Measurements from ENCODE around the gene UBN1.

The UBN1 gene

GRCh38 chr16:4801051-4801961 lies 46.0 kb upstream of the UBN1 start:
- TF ChIP-seq, protein P1, sequence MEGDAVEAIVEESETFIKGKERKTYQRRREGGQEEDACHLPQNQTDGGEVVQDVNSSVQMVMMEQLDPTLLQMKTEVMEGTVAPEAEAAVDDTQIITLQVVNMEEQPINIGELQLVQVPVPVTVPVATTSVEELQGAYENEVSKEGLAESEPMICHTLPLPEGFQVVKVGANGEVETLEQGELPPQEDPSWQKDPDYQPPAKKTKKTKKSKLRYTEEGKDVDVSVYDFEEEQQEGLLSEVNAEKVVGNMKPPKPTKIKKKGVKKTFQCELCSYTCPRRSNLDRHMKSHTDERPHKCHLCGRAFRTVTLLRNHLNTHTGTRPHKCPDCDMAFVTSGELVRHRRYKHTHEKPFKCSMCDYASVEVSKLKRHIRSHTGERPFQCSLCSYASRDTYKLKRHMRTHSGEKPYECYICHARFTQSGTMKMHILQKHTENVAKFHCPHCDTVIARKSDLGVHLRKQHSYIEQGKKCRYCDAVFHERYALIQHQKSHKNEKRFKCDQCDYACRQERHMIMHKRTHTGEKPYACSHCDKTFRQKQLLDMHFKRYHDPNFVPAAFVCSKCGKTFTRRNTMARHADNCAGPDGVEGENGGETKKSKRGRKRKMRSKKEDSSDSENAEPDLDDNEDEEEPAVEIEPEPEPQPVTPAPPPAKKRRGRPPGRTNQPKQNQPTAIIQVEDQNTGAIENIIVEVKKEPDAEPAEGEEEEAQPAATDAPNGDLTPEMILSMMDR (conservative IDR thresholded peaks at IDR 0.05; ENCODE audit: control insufficient read depth, insufficient read depth, low read depth, low read length): no peak
- no peak for DNase-seq (ENCODE audit: low read depth)
- H3K4me3 ChIP-seq (ENCODE audit: control insufficient read depth, low read depth, low read length): peak overlapping the region; percentile 62

GRCh38 chr16:4801962-4802658 lies 45.2 kb upstream of the UBN1 start, which contains the start of gene ROGDI:
Gene ROGDI (minus strand): TSS chr16:4802633. CDS start chr16:4802571, 62 bp downstream.
- TF ChIP-seq, protein P1 (conservative IDR thresholded peaks at IDR 0.05; ENCODE audit: control insufficient read depth, insufficient read depth, low read depth, low read length): no peak
- no peak for DNase-seq (ENCODE audit: low read depth)
- H3K4me3 ChIP-seq (ENCODE audit: control insufficient read depth, low read depth, low read length): peak within 1 kb of the TSS; percentile 62

- DNase-seq (ENCODE audit: low read depth): peak; percentile 87
- H3K4me3 ChIP-seq (ENCODE audit: control insufficient read depth, low read depth, low read length): peak overlapping the region; percentile 62
- TF ChIP-seq, protein P1 (conservative IDR thresholded peaks at IDR 0.05; ENCODE audit: control insufficient read depth, insufficient read depth, low read depth, low read length): no peak
These were observed 44.5 kb upstream of the UBN1 start for GRCh38 chr16:4802659-4803287.

- DNase-seq (ENCODE audit: low read depth): no peak
These were observed 43.9 kb upstream of the UBN1 start for GRCh38 chr16:4803401-4803844.

GRCh38 chr16:4803898-4804762 lies 43.2 kb upstream of the UBN1 start:
- H3K4me3 ChIP-seq (ENCODE audit: control insufficient read depth, low read depth, low read length): no peak overlapping the region
- no peak for DNase-seq (ENCODE audit: low read depth)
- TF ChIP-seq, protein P1 (conservative IDR thresholded peaks at IDR 0.05; ENCODE audit: control insufficient read depth, insufficient read depth, low read depth, low read length): no peak

More at GRCh38 chr16:4803401-4803844, 43.9 kb upstream of the UBN1 start:
- TF ChIP-seq, protein P1 (conservative IDR thresholded peaks at IDR 0.05; ENCODE audit: control insufficient read depth, insufficient read depth, low read depth, low read length): no peak
- peak overlapping the region; percentile 62 for H3K4me3 ChIP-seq (ENCODE audit: control insufficient read depth, low read depth, low read length)

Data from fibroblast of mammary gland (primary cell).